Mucosa of stomach (tissue), 1 donor: ENCODE data around the gene COL19A1.

Experiments used
- H3K27me3 ChIP-seq: one replicate; pipeline ENCODE4 v1.7.0; 2013; ENCODE audit warnings: mild to moderate bottlenecking, low read length; ENCODE audit not compliant: control insufficient read depth, insufficient read depth
- H3K36me3 ChIP-seq: one replicate; pipeline ENCODE4 v1.7.0; 2013; ENCODE audit warnings: low read length; ENCODE audit not compliant: control insufficient read depth, insufficient read depth
- H3K4me1 ChIP-seq: one replicate; pipeline ENCODE4 v1.7.0; 2013; ENCODE audit warnings: mild to moderate bottlenecking, low read length; ENCODE audit not compliant: control insufficient read depth, insufficient read depth
- H3K4me3 ChIP-seq: one replicate; pipeline ENCODE4 v1.7.0; 2013; ENCODE audit warnings: low read length
- H3K9ac ChIP-seq: one replicate; pipeline ENCODE4 v1.7.0; 2013; ENCODE audit warnings: mild to moderate bottlenecking, low read length, moderate library complexity
- H3K9me3 ChIP-seq: one replicate; pipeline ENCODE4 v1.7.0; 2013; ENCODE audit warnings: mild to moderate bottlenecking, low read length, moderate library complexity; ENCODE audit not compliant: control insufficient read depth
- donor health status: Pancreatic carcinoma.

Gene COL19A1

GRCh38 chr6:69868252-69868804, 2.0 kb downstream of the COL19A1 start:
- H3K4me3 ChIP-seq = no peak overlapping the region
- peaks cover 33% of the 10 kb centered on the region for H3K27me3 ChIP-seq
- H3K9ac ChIP-seq = no peak overlapping the region
- H3K4me1 ChIP-seq = peaks cover 8% of the 10 kb centered on the region
- H3K36me3 ChIP-seq = no peaks in the 10 kb centered on the region
- H3K9me3 ChIP-seq = no peaks in the 10 kb centered on the region

- Histone ChIP-seq H3K27me3 (peaks cover 33% of the 10 kb centered on the region), H3K4me1 (peaks cover 8% of the 10 kb centered on the region)
These were observed 2.6 kb downstream of the COL19A1 start for GRCh38 chr6:69868961-69869360.

GRCh38 chr6:69871107-69871506, 4.8 kb downstream of the COL19A1 start:
- Histone ChIP-seq H3K9me3 (no peaks in the 10 kb centered on the region), H3K9ac (no peak overlapping the region), H3K4me1 (peaks cover 8% of the 10 kb centered on the region), H3K27me3 (peaks cover 25% of the 10 kb centered on the region), H3K4me3 (no peak overlapping the region), H3K36me3 (no peaks in the 10 kb centered on the region)

More at GRCh38 chr6:69868961-69869360, 2.6 kb downstream of the COL19A1 start:
- no peaks in the 10 kb centered on the region for H3K9me3 ChIP-seq
- H3K4me3 ChIP-seq = no peak overlapping the region
- no peak overlapping the region for H3K9ac ChIP-seq
- H3K36me3 ChIP-seq = no peaks in the 10 kb centered on the region

GRCh38 chr6:69873291-69873690, 6.9 kb downstream of the COL19A1 start:
- Histone ChIP-seq H3K27me3 (peaks cover 4% of the 10 kb centered on the region), H3K36me3 (no peaks in the 10 kb centered on the region), H3K4me1 (no peaks in the 10 kb centered on the region), H3K4me3 (no peak overlapping the region), H3K9ac (no peak overlapping the region), H3K9me3 (no peaks in the 10 kb centered on the region)

DNA sequence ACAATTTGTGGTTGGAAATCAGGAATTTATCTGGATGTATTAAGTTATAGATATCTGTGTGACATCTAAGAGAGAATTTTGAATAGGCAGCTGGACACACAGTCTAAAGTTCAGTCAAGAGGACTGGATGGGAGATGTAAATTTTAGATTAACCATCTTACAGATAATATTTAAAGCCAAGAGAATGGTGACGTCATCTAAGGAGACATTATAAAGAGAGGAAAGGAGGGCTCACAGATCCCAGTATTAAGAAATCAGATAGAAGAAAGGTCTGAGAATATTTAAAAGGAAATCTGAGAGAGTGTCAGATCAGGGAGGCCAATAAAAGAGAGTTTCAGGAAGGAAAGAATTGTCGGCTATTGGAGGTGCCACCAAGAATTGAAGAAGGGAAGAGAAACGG, 9.4 kb downstream of the COL19A1 start:
- no peak overlapping the region for H3K4me3 ChIP-seq
- no peaks in the 10 kb centered on the region for H3K27me3 ChIP-seq
- no peaks in the 10 kb centered on the region for H3K4me1 ChIP-seq
- H3K36me3 ChIP-seq = no peaks in the 10 kb centered on the region
- H3K9me3 ChIP-seq = no peaks in the 10 kb centered on the region
- no peak overlapping the region for H3K9ac ChIP-seq

DNA sequence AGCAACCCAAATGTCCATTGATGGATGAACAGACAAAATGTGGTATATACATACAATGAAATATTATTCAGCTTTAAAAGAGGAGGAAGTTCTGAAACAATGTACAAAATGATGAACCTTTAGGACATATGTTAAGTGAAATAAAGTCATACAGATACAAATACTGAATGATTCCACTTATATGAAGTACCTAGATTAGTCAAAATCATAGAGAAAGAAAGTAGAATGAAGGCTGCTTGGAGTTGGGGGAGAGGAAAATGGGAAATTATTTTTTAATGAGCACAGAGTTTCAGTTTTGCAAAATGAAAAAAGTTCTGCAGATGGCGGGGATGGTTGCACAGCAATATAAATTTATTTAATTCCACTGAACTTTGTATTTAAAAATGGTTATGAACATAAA, 12.4 kb downstream of the COL19A1 start:
- H3K4me3 ChIP-seq = no peak overlapping the region

DNA sequence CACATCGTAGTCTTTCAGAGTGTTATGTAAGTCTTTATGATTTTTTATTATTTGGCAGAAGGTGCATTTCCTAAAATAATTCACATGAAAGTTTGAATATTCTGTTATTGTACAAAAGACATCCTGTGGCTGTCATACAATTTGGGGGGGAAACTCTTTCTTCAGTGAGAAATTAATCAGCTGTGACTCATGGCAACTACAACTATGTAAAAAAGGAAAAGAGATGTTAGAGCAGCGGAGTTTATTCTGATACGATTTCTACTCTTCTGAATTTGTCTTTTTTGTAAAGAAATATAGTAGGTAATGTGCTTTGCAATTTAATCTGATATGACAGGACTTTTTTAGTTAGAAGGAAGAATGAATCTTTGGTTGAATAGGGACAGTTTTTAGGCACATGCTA, 14.2 kb downstream of the COL19A1 start:
- no peak overlapping the region for H3K9ac ChIP-seq
- H3K4me3 ChIP-seq = no peak overlapping the region
- no peaks in the 10 kb centered on the region for H3K9me3 ChIP-seq
- H3K36me3 ChIP-seq = no peaks in the 10 kb centered on the region
- H3K4me1 ChIP-seq = no peaks in the 10 kb centered on the region
- H3K27me3 ChIP-seq = no peaks in the 10 kb centered on the region

More for the DNA sequence above, 12.4 kb downstream of the COL19A1 start:
- Histone ChIP-seq H3K36me3 (no peaks in the 10 kb centered on the region), H3K9ac (no peak overlapping the region), H3K9me3 (no peaks in the 10 kb centered on the region), H3K27me3 (no peaks in the 10 kb centered on the region), H3K4me1 (no peaks in the 10 kb centered on the region)

- H3K4me3 ChIP-seq = no peak overlapping the region
- H3K27me3 ChIP-seq = no peaks in the 10 kb centered on the region
- H3K9ac ChIP-seq = no peak overlapping the region
- H3K9me3 ChIP-seq = no peaks in the 10 kb centered on the region
- H3K4me1 ChIP-seq = no peaks in the 10 kb centered on the region
- H3K36me3 ChIP-seq = no peaks in the 10 kb centered on the region
These were observed 15.2 kb downstream of the COL19A1 start for GRCh38 chr6:69881322-69882151.

DNA sequence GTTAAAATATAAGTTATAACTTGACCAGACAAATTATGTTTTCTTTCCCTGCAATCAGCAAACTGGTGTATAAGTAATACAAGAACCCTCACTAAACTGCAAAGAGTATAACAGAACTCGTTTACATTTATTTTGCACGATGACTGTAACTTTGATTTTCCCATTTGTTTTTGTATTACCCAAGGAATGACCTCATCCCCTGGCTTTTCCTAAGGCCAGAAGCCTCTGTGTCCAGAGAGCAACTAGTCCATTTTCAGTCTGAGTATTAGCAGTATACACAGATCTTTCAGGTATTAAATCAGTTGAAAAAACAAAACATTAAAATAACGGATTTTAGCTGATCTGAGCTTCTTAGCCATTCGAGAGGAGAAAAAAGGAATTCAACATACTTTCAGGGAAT, 17.2 kb downstream of the COL19A1 start:
- Histone ChIP-seq H3K27me3 (no peaks in the 10 kb centered on the region), H3K36me3 (no peaks in the 10 kb centered on the region), H3K9ac (no peak overlapping the region), H3K9me3 (no peaks in the 10 kb centered on the region), H3K4me1 (no peaks in the 10 kb centered on the region), H3K4me3 (no peak overlapping the region)

DNA sequence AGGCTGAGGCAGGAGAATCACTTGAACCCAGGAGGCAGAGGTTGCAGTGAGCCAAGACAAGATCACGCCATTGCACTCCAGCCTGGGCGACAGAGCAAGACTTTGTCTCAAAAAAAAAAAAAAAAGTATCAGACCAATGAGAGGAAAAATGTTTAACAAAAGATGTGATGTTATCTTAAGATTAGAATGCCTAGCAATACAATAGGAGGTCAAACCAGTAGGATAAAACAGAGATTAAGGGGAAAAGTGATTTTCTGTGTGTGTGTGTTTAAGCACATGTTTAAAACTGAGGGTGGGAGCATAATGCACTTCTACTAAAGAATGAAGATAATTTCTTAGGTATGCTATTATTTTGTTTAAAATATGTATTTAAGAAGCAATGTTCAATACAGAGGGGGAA, 17.9 kb downstream of the COL19A1 start:
- no peaks in the 10 kb centered on the region for H3K36me3 ChIP-seq
- H3K4me1 ChIP-seq = no peaks in the 10 kb centered on the region
- no peak overlapping the region for H3K9ac ChIP-seq
- no peaks in the 10 kb centered on the region for H3K9me3 ChIP-seq
- no peaks in the 10 kb centered on the region for H3K27me3 ChIP-seq
- no peak overlapping the region for H3K4me3 ChIP-seq

DNA sequence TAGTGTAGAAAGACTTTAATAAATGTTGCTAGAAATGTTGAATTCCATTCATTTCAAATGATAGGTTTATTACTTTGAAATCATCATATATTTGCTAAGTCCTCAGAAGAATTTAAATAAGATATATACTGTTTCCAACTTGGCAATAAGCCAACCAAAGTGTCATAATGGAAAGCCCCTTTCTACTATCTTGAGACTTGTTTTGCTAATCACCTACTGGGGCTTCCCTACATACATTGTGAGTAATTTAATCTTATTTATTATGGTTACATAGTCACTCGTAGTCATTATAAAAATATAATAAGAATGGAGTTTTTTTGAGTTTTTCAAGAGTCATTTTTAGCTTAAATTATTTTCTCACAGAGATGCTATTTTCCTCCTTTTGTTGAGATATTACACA, 20.7 kb downstream of the COL19A1 start:
- Histone ChIP-seq H3K4me3 (no peak overlapping the region), H3K27me3 (no peaks in the 10 kb centered on the region), H3K9ac (no peak overlapping the region), H3K9me3 (no peaks in the 10 kb centered on the region), H3K36me3 (no peaks in the 10 kb centered on the region), H3K4me1 (no peaks in the 10 kb centered on the region)

DNA sequence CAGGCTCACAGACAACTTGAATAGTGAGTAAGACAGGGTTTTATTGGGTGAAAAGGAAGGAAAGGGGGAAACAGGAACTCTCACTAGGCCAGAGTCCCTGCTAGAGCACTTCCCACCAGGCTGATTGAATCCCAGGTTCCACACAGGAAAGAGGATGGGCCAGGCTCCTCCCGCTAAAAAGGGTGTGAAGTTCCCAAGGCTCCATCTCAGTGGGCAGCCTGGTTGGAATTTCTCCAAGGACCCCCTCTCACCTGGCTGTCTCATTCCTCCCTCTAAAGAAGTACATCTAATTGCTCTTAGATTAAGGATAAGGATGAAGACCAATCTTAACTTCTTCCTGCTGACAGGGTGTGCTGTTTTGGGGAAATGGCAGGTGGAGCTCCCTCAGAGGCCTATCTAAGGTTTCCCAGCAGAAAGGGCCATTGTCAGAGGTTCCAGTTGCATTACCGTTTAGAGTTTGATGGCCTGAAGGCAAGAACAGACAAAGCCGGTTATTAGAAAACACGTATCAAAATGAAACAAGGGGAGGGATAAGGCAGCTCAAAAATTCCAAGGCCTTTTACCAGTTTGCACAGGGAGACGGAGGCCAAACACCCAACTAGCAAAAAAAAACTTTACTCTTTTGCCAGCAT, 21.5 kb downstream of the COL19A1 start:
- Histone ChIP-seq H3K27me3 (no peaks in the 10 kb centered on the region), H3K9ac (no peak overlapping the region), H3K36me3 (no peaks in the 10 kb centered on the region), H3K9me3 (no peaks in the 10 kb centered on the region), H3K4me3 (no peak overlapping the region), H3K4me1 (no peaks in the 10 kb centered on the region)
